GM18526 (cell line): Measurements from ENCODE around the gene PDGFA.

Experiments
- POLR2A ChIP-seq: IDR thresholded peaks from 3 replicates; pipeline ENCODE4 v1.6.1; 2011; ENCODE audit not compliant: insufficient read length; ENCODE audit errors: extremely low read depth

The PDGFA gene

GRCh38 chr7:482521-483083 is 37.0 kb downstream of the PDGFA start:
- TF ChIP-seq POLR2A = no peak

GRCh38 chr7:481219-481930 is 38.3 kb downstream of the PDGFA start:
- no peak for TF ChIP-seq POLR2A

GRCh38 chr7:480531-481218 is 39.0 kb downstream of the PDGFA start:
- no peak for TF ChIP-seq POLR2A

DNA sequence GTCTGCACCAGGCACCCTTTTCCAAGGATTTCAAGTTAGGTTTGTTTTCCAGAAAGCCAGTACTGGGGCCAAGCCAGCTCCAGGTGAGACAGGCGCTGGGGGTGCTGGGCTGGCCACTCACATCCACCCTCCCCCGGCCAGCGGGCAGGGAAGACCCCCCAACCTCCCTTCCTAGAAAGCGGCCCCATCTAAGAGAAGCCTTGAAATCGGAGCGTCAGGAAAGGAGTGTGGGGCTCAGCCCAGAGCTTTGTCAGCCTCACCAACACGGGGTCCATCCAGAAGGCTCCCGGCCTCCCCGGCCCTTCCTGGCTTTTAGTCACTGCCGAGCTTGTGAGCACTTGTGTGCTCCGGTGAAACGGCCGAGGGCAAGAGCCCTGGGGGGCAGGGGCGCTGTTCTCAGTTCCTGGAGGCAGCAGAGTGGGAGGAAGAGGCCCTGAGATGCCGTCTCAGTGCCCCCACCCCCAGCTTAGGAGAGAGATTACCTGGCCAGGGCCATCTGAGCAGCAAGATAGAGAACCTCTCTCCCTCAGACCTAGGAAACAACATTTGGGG is 39.6 kb downstream of the PDGFA start:
- no peak for TF ChIP-seq POLR2A

GRCh38 chr7:479115-479947 is 40.3 kb downstream of the PDGFA start:
- TF ChIP-seq POLR2A = no peak

- no peak for TF ChIP-seq POLR2A
Observed at GRCh38 chr7:477626-478220, 41.9 kb downstream of the PDGFA start.

DNA sequence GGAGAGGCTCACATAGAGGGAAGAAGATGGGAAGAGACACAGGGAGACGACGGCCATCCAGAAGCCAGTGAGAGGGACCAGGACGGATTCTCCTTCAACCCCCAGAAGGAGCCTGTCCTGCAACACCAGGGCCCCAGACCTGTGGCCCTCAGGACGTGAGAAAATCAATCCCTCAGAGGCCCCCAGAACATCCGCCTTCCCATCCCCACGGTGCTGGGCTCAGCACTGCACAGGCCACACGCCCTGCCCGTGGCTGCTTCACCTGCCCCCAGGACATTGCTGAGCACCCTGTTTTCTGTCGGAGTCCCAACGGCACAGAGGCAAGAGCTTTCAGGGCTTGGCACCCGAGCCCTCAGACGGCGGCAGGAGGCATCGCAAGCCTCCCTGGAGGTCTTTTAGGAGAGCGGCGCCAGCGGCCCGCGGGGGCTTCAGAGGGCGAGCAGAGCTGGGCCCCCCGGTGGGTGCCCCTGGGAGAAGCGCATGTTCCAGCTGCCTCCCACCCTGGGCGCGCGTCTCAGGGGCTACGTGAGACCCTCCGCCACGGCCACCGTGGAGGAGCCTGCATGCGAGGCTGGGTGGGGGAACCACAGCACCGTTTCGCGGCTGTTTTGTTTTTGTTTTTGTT is 42.8 kb downstream of the PDGFA start:
- TF ChIP-seq POLR2A = no peak

DNA sequence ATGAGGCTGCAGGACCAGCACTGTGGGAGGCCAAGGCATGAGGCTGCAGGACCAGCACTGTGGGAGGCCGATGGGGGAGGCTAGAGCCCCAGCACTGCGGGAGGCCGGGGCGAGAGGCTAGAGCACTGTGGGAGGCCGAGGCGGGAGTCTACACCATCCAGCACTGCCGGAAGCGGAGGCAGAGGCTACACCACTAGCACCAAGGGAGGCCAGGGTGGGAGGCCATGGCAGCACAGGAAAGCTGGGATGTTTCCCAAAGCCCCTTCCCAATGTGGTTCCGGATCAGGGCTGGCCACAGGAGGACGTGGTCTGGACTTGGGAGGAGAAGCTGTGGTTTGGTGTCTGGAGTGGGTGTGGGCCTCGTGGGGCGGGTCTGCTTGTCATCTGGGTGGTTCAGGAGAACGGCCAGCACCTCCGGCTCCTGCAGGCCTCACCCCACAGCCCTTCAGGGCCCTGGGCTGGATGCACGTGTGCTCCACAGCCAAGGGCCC is 43.6 kb downstream of the PDGFA start:
- no peak for TF ChIP-seq POLR2A

- no peak for TF ChIP-seq POLR2A
Observed at GRCh38 chr7:475425-475728, 44.3 kb downstream of the PDGFA start.

DNA sequence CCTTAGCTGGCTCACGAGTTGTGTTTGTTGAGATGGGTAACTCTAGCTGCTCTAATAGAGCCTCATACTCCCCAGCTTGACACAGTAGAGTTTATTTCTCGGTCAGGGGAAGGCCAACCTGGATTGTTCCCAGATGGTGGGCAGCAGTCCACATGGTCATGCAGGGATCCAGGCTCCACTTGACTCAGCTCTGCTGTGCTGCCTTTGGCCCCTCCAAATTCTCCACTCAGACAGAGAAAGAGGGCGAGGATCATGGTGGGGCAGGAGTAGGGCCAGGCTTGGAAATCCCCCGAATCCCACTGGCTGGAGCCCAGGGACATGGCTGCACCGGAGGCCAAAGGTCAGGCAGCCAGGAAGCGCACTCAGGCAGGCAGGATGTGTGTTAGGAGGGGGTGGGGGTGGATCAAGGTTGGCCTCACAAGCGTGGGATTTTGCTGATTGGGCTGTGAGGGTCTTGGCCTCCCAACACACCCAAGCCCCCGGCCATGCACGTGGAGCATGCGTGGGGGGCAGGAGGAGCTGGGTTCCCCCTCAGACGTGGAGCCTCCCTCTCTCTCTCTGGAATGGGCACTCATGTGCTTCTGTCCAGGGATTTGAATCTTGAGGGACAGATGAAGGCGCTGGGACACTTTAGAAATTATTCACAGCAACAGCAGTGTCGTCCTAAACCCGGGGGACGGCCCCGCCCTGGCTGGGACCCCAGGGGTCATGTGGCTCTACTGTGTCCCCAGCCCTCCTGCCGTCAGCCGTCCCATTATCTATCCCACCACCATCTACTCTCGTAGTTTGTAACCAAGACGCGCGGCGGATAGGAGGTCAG is 44.8 kb downstream of the PDGFA start:
- no peak for TF ChIP-seq POLR2A

GRCh38 chr7:473870-474604 is 45.6 kb downstream of the PDGFA start:
- no peak for TF ChIP-seq POLR2A

- TF ChIP-seq POLR2A = no peak
Observed at GRCh38 chr7:473211-473734, 46.4 kb downstream of the PDGFA start.

DNA sequence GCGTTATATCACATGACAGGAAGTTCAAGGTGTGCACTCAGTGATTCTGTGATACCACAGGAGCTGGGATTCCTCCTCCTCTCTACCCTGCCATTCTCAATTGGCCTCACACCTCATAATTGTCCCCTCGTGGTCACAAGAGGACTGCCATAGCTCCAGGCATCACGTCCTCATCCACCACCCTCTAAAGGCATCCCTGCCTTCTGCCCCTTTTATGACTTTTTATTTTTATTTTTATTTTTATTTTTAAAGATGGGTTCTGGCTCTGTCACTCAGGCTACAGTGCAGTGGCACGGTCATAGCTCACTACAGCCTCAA is 47.0 kb downstream of the PDGFA start:
- TF ChIP-seq POLR2A = no peak
